OCI-LY1 (cell line): Measurements from ENCODE around the gene COMMD8.

ENCODE experiments used
- EZH2 ChIP-seq: fragments of 200-600 bp; sonication (generic), shearing (Covaris generic); IDR thresholded peaks from 2 replicates; pipeline ENCODE4 v1.8.0; 2017; ENCODE audit warnings: borderline replicate concordance, mixed run types, mild to moderate bottlenecking, antibody characterized with exemption, low read length, moderate library complexity, mixed read lengths
- TF ChIP-seq, protein P1 (sequence below): fragments of 200-600 bp; sonication (generic), shearing (Covaris generic); IDR thresholded peaks from 2 replicates; pipeline ENCODE4 v1.5.1; 2017; ENCODE audit warnings: mild to moderate bottlenecking, antibody characterized with exemption, low read length, moderate library complexity, mixed read lengths

DNA sequence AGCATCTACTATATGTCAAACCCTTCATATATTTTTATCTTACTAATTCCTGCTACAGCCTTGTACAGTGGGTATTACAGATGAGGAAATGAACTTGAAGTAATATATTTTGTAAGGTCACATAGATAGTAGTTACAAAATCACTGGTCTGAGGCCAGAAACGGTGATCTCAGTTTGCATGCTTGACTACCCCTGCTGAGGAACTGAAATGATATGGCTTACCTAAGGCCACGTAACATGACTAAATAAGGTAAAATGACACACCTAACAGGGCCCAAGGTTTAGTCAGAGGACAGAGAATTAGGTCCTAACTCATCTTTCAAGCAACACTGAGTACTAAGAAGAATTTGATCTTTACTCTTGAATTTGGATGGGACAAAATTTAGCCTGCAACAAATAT lies 1.5 kb upstream of the COMMD8 start:
- TF ChIP-seq, protein P1, sequence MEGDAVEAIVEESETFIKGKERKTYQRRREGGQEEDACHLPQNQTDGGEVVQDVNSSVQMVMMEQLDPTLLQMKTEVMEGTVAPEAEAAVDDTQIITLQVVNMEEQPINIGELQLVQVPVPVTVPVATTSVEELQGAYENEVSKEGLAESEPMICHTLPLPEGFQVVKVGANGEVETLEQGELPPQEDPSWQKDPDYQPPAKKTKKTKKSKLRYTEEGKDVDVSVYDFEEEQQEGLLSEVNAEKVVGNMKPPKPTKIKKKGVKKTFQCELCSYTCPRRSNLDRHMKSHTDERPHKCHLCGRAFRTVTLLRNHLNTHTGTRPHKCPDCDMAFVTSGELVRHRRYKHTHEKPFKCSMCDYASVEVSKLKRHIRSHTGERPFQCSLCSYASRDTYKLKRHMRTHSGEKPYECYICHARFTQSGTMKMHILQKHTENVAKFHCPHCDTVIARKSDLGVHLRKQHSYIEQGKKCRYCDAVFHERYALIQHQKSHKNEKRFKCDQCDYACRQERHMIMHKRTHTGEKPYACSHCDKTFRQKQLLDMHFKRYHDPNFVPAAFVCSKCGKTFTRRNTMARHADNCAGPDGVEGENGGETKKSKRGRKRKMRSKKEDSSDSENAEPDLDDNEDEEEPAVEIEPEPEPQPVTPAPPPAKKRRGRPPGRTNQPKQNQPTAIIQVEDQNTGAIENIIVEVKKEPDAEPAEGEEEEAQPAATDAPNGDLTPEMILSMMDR: no peak
- TF ChIP-seq EZH2: no peak
